Loucy (cell line): ENCODE measurements around the gene LRRC4.

ENCODE experiments used
- EZH2phosphoT487 ChIP-seq: fragments of 200-600 bp; IDR thresholded peaks from 2 replicates; pipeline ENCODE4 v1.6.1; 2018; ENCODE audit warnings: antibody characterized with exemption, mild to moderate bottlenecking, moderate library complexity, borderline replicate concordance
- TF ChIP-seq, protein P1 (sequence below): fragments of 200-600 bp; sonication (generic); conservative IDR thresholded peaks from 2 replicates; pipeline ENCODE4 v1.5.1; 2014; ENCODE audit warnings: mild to moderate bottlenecking, antibody characterized with exemption, low read length

GRCh38 chr7:128074736-128075135 lies 43.5 kb upstream of the LRRC4 start:
- TF ChIP-seq, protein P1, sequence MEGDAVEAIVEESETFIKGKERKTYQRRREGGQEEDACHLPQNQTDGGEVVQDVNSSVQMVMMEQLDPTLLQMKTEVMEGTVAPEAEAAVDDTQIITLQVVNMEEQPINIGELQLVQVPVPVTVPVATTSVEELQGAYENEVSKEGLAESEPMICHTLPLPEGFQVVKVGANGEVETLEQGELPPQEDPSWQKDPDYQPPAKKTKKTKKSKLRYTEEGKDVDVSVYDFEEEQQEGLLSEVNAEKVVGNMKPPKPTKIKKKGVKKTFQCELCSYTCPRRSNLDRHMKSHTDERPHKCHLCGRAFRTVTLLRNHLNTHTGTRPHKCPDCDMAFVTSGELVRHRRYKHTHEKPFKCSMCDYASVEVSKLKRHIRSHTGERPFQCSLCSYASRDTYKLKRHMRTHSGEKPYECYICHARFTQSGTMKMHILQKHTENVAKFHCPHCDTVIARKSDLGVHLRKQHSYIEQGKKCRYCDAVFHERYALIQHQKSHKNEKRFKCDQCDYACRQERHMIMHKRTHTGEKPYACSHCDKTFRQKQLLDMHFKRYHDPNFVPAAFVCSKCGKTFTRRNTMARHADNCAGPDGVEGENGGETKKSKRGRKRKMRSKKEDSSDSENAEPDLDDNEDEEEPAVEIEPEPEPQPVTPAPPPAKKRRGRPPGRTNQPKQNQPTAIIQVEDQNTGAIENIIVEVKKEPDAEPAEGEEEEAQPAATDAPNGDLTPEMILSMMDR, result no peak
- TF ChIP-seq EZH2phosphoT487, result no peak
